Measurements from ENCODE around the gene RGMA. TPM values are rescaled to one million over a fixed set of nuclear protein-coding genes. Genes with fewer than 3 reads are reported as not detected.

RGMA gene
- total and polyA plus RNA-seq, 10 of the 15 experiments (the other 5 are each of a cell fraction or from before 2014, with no cell fraction given), result not detected

- ChIA-PET RAD21 (ENCODE audit: unreplicated experiment) (no interaction called here), POLR2A (no interaction called here), CTCF (no interaction called here), SMC1A (ENCODE audit: uncharacterized antibody, unreplicated experiment) (no interaction called here)
- intact Hi-C loops (cut with micrococcal nuclease; ENCODE audit: unreplicated experiment) (loop anchor here (5.0 to 10.0 kb wide), 2 partner anchors 71 to 213 kb away; no protein-coding TSS in a partner anchor), in situ Hi-C loops (cut with MboI) (no loop called here)
- no peaks in the 10 kb centered on the region for H3K79me2 ChIP-seq (ENCODE audit: control insufficient read depth, insufficient read depth, low read length)
- H3K27ac ChIP-seq (ENCODE audit: control insufficient read depth, insufficient read depth), result no peak overlapping the region
- ATAC-seq (no peak), DNase-seq (ENCODE audit: low read depth, low spot score) (no peak), FAIRE-seq (no peak)
- H4K20me1 ChIP-seq (ENCODE audit: control insufficient read depth, insufficient read depth), result no peaks in the 10 kb centered on the region
- no peaks in the 10 kb centered on the region for H3K4me1 ChIP-seq (ENCODE audit: control insufficient read depth, insufficient read depth, low read length)
- peaks cover 26 to 55% of the 10 kb centered on the region in 2 experiments for H3K36me3 ChIP-seq (ENCODE audit: control insufficient read depth in 2 of 2, insufficient read depth in 2 of 2, low read length in 1 of 2)
- H3K27me3 ChIP-seq (replicated peaks in 1 of 2; ENCODE audit: control insufficient read depth in 2 of 2, insufficient read depth in 2 of 2, low read length in 1 of 2), result no peaks in the 10 kb centered on the region
- no peaks in the 10 kb centered on the region for H3K9me3 ChIP-seq (replicated peaks; ENCODE audit: control insufficient read depth, insufficient read depth, low read length)
- no peak overlapping the region for H3K4me2 ChIP-seq (ENCODE audit: control insufficient read depth, insufficient read depth)
- H3K9ac ChIP-seq (ENCODE audit: control insufficient read depth, insufficient read depth, low read length), result no peak overlapping the region
- H3K4me3 ChIP-seq, result no peak overlapping the region
- no peak overlapping the region for H2AFZ ChIP-seq (ENCODE audit: control insufficient read depth, low read depth, low read length)
- no TSS peak for BruUV-seq (replicated peaks)
- 100% methylated on average over 3 of the region's 3 CpGs for WGBS (ENCODE audit: insufficient coverage, insufficient replicate concordance, low lambda C conversion rate, missing lambda C conversion rate)
- TF ChIP-seq TARDBP (IDR thresholded peaks at IDR 0.05; ENCODE audit: borderline replicate concordance) (no peak), CHD4 (IDR thresholded peaks at IDR 0.05) (no peak), CTCF (IDR thresholded peaks at IDR 0.05 in 2 of 3, conservative IDR thresholded peaks at IDR 0.05 in 1 of 3; ENCODE audit: control insufficient read depth in 2 of 3, extremely low read depth in 1 of 3, insufficient read depth in 1 of 3, low read depth in 3 of 3, low read length in 3 of 3) (no peak), HCFC1 (IDR thresholded peaks at IDR 0.05; ENCODE audit: low read length) (no peak)
- TF ChIP-seq, protein P1, sequence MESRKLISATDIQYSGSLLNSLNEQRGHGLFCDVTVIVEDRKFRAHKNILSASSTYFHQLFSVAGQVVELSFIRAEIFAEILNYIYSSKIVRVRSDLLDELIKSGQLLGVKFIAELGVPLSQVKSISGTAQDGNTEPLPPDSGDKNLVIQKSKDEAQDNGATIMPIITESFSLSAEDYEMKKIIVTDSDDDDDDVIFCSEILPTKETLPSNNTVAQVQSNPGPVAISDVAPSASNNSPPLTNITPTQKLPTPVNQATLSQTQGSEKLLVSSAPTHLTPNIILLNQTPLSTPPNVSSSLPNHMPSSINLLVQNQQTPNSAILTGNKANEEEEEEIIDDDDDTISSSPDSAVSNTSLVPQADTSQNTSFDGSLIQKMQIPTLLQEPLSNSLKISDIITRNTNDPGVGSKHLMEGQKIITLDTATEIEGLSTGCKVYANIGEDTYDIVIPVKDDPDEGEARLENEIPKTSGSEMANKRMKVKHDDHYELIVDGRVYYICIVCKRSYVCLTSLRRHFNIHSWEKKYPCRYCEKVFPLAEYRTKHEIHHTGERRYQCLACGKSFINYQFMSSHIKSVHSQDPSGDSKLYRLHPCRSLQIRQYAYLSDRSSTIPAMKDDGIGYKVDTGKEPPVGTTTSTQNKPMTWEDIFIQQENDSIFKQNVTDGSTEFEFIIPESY (IDR thresholded peaks at IDR 0.05), result no peak
Observed at GRCh38 chr15:93007994-93008393, 81.0 kb downstream of the RGMA start.

Measured in GM12878 (cell line).